HepG2 (cell line): ENCODE results near the gene B3GALT6. TPM values are rescaled to one million over a fixed set of nuclear protein-coding genes. Genes with fewer than 3 reads are reported as not detected.

Source experiments
- CBX5 ChIP-seq: sonication (generic); formaldehyde crosslinking; IDR thresholded peaks from 2 replicates; pipeline ENCODE4 v1.4.0; 2020; ENCODE audit warnings: missing genetic modification reagents, borderline replicate concordance
- HDAC2 ChIP-seq: sonication (generic); formaldehyde crosslinking; IDR thresholded peaks from 2 replicates; pipeline ENCODE4 v1.4.0; 2020; ENCODE audit warnings: missing genetic modification reagents
- HMG20B ChIP-seq: conservative IDR thresholded peaks from 2 replicates; pipeline ENCODE4 v1.6.1; 2016; ENCODE audit warnings: missing genetic modification reagents, missing compliant biosample characterization
- HNF4G ChIP-seq, 2 experiments: sonication (generic) in 1 of 2; formaldehyde crosslinking in 1 of 2; IDR thresholded peaks; 2 replicates each; pipeline versions ENCODE4 v1.4.0 to v1.6.1; 2011 to 2020; ENCODE audit warnings: borderline replicate concordance in 2 of 2, low read depth in 2 of 2, mild to moderate bottlenecking in 2 of 2, low read length in 1 of 2, missing genetic modification reagents in 1 of 2, moderate library complexity in 1 of 2
- NCOA1 ChIP-seq: sonication (generic); formaldehyde crosslinking; IDR thresholded peaks from 2 replicates; pipeline ENCODE4 v1.9.0; 2021; ENCODE audit warnings: missing genetic modification reagents
- NRL ChIP-seq: sonication (generic); formaldehyde crosslinking; IDR thresholded peaks from 2 replicates; pipeline ENCODE4 v1.5.0; 2020; ENCODE audit warnings: missing genetic modification reagents, mild to moderate bottlenecking, moderate library complexity, borderline replicate concordance
- PBX3 ChIP-seq: sonication (generic); formaldehyde crosslinking; IDR thresholded peaks from 2 replicates; pipeline ENCODE4 v1.8.1; 2023; ENCODE audit warnings: missing genetic modification reagents, inconsistent platforms, borderline replicate concordance
- SMAD3 ChIP-seq: sonication (generic); formaldehyde crosslinking; IDR thresholded peaks from 2 replicates; pipeline ENCODE4 v1.4.0; 2020; ENCODE audit warnings: missing genetic modification reagents
- SOX5 ChIP-seq: IDR thresholded peaks from 2 replicates; pipeline ENCODE4 v1.6.1; 2016; ENCODE audit warnings: borderline replicate concordance
- ZMYM4 ChIP-seq: sonication (generic); formaldehyde crosslinking; IDR thresholded peaks from 2 replicates; pipeline ENCODE4 v1.8.1; 2023; ENCODE audit warnings: mild to moderate bottlenecking, missing genetic modification reagents
- ZNF225 ChIP-seq: sonication (generic); formaldehyde crosslinking; IDR thresholded peaks from 2 replicates; pipeline ENCODE4 v1.4.0; 2020; ENCODE audit warnings: mild to moderate bottlenecking, missing genetic modification reagents
- ZNF276 ChIP-seq: sonication (generic); formaldehyde crosslinking; IDR thresholded peaks from 2 replicates; pipeline ENCODE4 v1.4.0; 2020; ENCODE audit warnings: mild to moderate bottlenecking, low read depth, missing genetic modification reagents
- ZNF33B ChIP-seq: sonication (generic); formaldehyde crosslinking; IDR thresholded peaks from 2 replicates; pipeline ENCODE4 v1.5.1; 2020; ENCODE audit warnings: mild to moderate bottlenecking, missing genetic modification reagents
- ZSCAN22 ChIP-seq: sonication (generic); formaldehyde crosslinking; IDR thresholded peaks from 2 replicates; pipeline ENCODE4 v1.4.0; 2020; ENCODE audit warnings: mild to moderate bottlenecking, missing genetic modification reagents
- polyA plus RNA-seq, 8 experiments: library from polyadenylated mRNA; depleted of rRNA in 3 of 8; stranded (reverse) in 7 of 8; unstranded in 1 of 8; fragments of >200 nt; fragmentation: Illumina TruSeq in 4 of 8; extraction: Trizol in 4 of 8; gene quantifications; 2 replicates each; pipeline versions ENCODE4 v1.2.1 to v1.2.3, GENCODE V29; 2011 to 2016; ENCODE audit warnings: low read depth in 4 of 8, missing spikeins in 1 of 8, mixed read lengths in 1 of 8; ENCODE audit not compliant: insufficient read depth in 1 of 8
- total RNA-seq, 5 experiments: library from RNA; depleted of rRNA; stranded (reverse); fragments of >200 nt; fragmentation: Illumina TruSeq; extraction: Trizol; gene quantifications; 2 replicates each; pipeline ENCODE4 v1.2.3, GENCODE V29; 2016; ENCODE audit warnings: low read depth in 1 of 5
- TF ChIP-seq, protein P1 (sequence below): sonication (generic); formaldehyde crosslinking; IDR thresholded peaks from 2 replicates; pipeline ENCODE4 v1.5.0; 2020; ENCODE audit warnings: mild to moderate bottlenecking, missing genetic modification reagents, borderline replicate concordance

The B3GALT6 gene
- total and polyA plus RNA-seq, 2 of the 13 experiments (the other 11 are each of a cell fraction or from before 2014, with no cell fraction given): 3.9 to 14.2 TPM

DNA sequence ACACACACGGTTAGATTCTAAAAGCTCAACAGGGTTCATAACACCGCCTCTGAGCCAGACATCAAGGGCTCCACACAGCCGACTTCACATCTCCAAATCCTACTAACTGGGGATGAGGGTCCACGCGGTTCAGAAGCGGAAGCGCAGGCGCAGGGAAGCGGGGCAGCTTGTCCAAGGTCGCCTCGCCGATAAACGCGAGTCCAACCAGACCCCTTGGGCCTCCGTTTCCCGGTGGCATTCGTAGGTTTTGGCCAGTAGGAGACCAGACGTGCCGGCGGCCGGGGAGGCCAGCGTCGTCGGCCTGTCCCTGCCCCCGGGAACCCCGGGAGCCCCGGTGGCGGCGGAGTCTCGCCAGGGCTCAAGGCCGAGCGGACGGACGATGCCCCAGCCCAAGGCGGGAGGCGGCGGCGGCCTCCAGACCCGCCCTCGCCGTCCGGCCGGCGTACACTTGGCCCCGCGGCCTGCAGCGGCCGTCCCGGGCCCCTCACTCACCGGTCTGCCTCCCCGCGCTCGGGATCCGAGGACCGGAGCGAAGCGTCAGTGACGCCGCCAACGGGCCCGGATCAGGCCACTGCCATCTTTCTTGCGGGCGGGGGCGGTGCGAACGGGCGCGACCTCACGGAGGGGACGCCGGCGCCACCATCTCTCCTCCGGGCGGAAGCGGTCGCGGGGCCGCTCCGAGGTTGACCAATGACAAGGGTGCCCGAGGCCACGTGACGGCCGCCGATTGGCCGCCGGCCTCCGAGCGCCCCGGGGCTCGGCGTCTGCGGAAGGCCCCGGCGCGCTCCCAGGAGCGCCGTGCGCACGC is 433 bp upstream of the B3GALT6 start, which contains the start of gene SDF4 (continued):
- TF ChIP-seq PBX3 (CRISPR knock-in tag) (no peak), ZSCAN22 (CRISPR knock-in tag) (no peak; the same call in 1 of the 2 replicates), SOX5 (CRISPR knock-in tag) (peak; percentile 46; the same call in 1 of the 2 replicates), ZNF276 (no peak), CBX5 (CRISPR knock-in tag) (no peak), ZNF225 (CRISPR knock-in tag) (peak; percentile 75; the same call in 1 of the 2 replicates), NRL (CRISPR knock-in tag) (peak; percentile 83; the same call in 1 of the 2 replicates), NCOA1 (CRISPR knock-in tag) (no peak), HMG20B (CRISPR knock-in tag) (no peak), HNF4G (IDR thresholded peaks at IDR 0.05; ENCODE audit: borderline replicate concordance, low read depth, low read length) (no peak), HNF4G (CRISPR knock-in tag; IDR thresholded peaks at IDR 0.05; ENCODE audit: borderline replicate concordance, low read depth) (peak; percentile 50; the same call in 1 of the 2 replicates), ZMYM4 (peak; percentile 70), SMAD3 (no peak), HDAC2 (CRISPR knock-in tag) (0 out of 2 replicates have a peak, but pooled peaks have one; percentile 11), ZNF33B (no peak)
- TF ChIP-seq, protein P1, sequence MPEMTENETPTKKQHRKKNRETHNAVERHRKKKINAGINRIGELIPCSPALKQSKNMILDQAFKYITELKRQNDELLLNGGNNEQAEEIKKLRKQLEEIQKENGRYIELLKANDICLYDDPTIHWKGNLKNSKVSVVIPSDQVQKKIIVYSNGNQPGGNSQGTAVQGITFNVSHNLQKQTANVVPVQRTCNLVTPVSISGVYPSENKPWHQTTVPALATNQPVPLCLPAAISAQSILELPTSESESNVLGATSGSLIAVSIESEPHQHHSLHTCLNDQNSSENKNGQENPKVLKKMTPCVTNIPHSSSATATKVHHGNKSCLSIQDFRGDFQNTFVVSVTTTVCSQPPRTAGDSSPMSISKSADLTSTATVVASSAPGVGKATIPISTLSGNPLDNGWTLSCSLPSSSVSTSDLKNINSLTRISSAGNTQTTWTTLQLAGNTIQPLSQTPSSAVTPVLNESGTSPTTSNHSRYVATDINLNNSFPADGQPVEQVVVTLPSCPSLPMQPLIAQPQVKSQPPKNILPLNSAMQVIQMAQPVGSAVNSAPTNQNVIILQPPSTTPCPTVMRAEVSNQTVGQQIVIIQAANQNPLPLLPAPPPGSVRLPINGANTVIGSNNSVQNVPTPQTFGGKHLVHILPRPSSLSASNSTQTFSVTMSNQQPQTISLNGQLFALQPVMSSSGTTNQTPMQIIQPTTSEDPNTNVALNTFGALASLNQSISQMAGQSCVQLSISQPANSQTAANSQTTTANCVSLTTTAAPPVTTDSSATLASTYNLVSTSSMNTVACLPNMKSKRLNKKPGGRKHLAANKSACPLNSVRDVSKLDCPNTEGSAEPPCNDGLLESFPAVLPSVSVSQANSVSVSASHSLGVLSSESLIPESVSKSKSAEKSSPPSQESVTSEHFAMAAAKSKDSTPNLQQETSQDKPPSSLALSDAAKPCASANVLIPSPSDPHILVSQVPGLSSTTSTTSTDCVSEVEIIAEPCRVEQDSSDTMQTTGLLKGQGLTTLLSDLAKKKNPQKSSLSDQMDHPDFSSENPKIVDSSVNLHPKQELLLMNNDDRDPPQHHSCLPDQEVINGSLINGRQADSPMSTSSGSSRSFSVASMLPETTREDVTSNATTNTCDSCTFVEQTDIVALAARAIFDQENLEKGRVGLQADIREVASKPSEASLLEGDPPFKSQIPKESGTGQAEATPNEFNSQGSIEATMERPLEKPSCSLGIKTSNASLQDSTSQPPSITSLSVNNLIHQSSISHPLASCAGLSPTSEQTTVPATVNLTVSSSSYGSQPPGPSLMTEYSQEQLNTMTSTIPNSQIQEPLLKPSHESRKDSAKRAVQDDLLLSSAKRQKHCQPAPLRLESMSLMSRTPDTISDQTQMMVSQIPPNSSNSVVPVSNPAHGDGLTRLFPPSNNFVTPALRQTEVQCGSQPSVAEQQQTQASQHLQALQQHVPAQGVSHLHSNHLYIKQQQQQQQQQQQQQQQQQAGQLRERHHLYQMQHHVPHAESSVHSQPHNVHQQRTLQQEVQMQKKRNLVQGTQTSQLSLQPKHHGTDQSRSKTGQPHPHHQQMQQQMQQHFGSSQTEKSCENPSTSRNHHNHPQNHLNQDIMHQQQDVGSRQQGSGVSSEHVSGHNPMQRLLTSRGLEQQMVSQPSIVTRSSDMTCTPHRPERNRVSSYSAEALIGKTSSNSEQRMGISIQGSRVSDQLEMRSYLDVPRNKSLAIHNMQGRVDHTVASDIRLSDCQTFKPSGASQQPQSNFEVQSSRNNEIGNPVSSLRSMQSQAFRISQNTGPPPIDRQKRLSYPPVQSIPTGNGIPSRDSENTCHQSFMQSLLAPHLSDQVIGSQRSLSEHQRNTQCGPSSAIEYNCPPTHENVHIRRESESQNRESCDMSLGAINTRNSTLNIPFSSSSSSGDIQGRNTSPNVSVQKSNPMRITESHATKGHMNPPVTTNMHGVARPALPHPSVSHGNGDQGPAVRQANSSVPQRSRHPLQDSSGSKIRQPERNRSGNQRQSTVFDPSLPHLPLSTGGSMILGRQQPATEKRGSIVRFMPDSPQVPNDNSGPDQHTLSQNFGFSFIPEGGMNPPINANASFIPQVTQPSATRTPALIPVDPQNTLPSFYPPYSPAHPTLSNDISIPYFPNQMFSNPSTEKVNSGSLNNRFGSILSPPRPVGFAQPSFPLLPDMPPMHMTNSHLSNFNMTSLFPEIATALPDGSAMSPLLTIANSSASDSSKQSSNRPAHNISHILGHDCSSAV (CRISPR knock-in tag): no peak
